ENCODE measurements around the gene PIGK. TPM values are rescaled to one million over a fixed set of nuclear protein-coding genes. Genes with fewer than 3 reads are reported as not detected.
A peak's percentile ranks its signal among the peaks of the same experiment; 100 is the strongest.

Gene PIGK
- total RNA-seq, 4 donors from 2014 or later = 1.1 to 14.1 (median 8.3) TPM

DNA sequence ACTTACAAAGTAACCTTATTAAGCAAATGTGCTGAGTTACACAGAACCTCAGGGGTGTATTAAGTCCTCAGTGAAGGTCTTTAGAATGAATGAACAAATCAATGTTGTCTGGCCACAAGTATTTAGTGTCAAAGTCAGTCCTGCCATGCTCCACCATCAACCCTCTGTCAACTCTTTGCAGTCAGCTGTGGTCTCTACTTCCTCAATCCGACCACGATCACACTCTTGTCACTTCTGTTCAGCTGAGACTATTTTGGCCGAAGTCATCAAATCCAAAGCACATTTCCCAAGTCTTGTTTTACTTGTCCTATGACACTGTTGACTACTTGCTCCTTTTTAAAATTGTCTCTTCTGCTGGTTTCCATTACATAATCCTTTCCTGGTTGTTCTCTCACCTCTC, 178.4 kb downstream of the PIGK start:
- no peaks in the 10 kb centered on the region for H3K36me3 ChIP-seq
- in situ Hi-C loops (cut with MboI; ENCODE audit: low pct_ligation_motif_present in 1 of 4, low pct_unique_long_range_greater_than_20kb in 1 of 4, low sequenced_read_pairs in 3 of 4) (no loop called here), intact Hi-C loops (cut with DNase I; ENCODE audit: low total_unique reads) (no loop called here)
- H3K4me3 ChIP-seq = no peak overlapping the region
- no peaks in the 10 kb centered on the region for H3K9me3 ChIP-seq
- H3K27ac ChIP-seq = no peak overlapping the region
- no peaks in the 10 kb centered on the region for H3K27me3 ChIP-seq
- 61 to 67% methylated on average over 3 of the region's 3 CpGs for WGBS, 2 donors (ENCODE audit: low coverage in 1 of 2)
- no peaks in the 10 kb centered on the region for H3K4me1 ChIP-seq
- no peak for DNase-seq
- TF ChIP-seq EP300 (IDR thresholded peaks at IDR 0.05; ENCODE audit: low read depth) = no peak
- TF ChIP-seq POLR2AphosphoS5 (IDR thresholded peaks at IDR 0.05) = no peak
- no peak for TF ChIP-seq CTCF (IDR thresholded peaks at IDR 0.05)
- TF ChIP-seq POLR2A (IDR thresholded peaks at IDR 0.05) = no peak

GRCh38 chr1:77039739-77040138, 179.5 kb downstream of the PIGK start:
- WGBS, 2 donors (ENCODE audit: low coverage in 1 of 2) = 67 to 72% methylated on average over 8 of the region's 8 CpGs
- Histone ChIP-seq H3K4me1 (no peaks in the 10 kb centered on the region), H3K27me3 (no peaks in the 10 kb centered on the region), H3K27ac (peak overlapping the region in 1 of 4 donors; percentile 7), H3K4me3 (no peak overlapping the region), H3K9me3 (no peaks in the 10 kb centered on the region), H3K36me3 (no peaks in the 10 kb centered on the region)
- in situ Hi-C loops (cut with MboI; ENCODE audit: low pct_ligation_motif_present in 1 of 4, low pct_unique_long_range_greater_than_20kb in 1 of 4, low sequenced_read_pairs in 3 of 4) (no loop called here), intact Hi-C loops (cut with DNase I; ENCODE audit: low total_unique reads) (no loop called here)
- TF ChIP-seq POLR2A (IDR thresholded peaks at IDR 0.05) (no peak), POLR2AphosphoS5 (IDR thresholded peaks at IDR 0.05) (peak in 1 of 3 donors; percentile 15)
- DNase-seq = no peak

- WGBS, 2 donors (ENCODE audit: low coverage in 1 of 2) = 73% methylated on average over 1 of the region's 1 CpG; no CpG with 5 or more reads in 1 of the 2 donors
- H3K4me1 ChIP-seq = no peaks in the 10 kb centered on the region
- TF ChIP-seq EP300 (IDR thresholded peaks at IDR 0.05; ENCODE audit: low read depth) (no peak), CTCF (IDR thresholded peaks at IDR 0.05) (no peak), POLR2A (IDR thresholded peaks at IDR 0.05) (no peak), POLR2AphosphoS5 (IDR thresholded peaks at IDR 0.05) (no peak)
- H3K36me3 ChIP-seq = no peaks in the 10 kb centered on the region
- intact Hi-C loops (cut with DNase I; ENCODE audit: low total_unique reads) = no loop called here
- H3K27me3 ChIP-seq = no peaks in the 10 kb centered on the region
- DNase-seq = no peak
- in situ Hi-C loops (cut with MboI; ENCODE audit: low pct_ligation_motif_present in 1 of 4, low pct_unique_long_range_greater_than_20kb in 1 of 4, low sequenced_read_pairs in 3 of 4) = no loop called here
- no peak overlapping the region for H3K4me3 ChIP-seq
- no peaks in the 10 kb centered on the region for H3K9me3 ChIP-seq
- H3K27ac ChIP-seq = peak overlapping the region in 3 of 4 donors; percentile 7 to 45 (median 41)
Measured at GRCh38 chr1:77039111-77039510, 180.1 kb downstream of the PIGK start.

Small RNA genes lying within 50 kb of the gene (small RNA-seq; reads per million reads assigned to genes)
- 0 reads per million in 4 donors for gene MIR7156

Other genes starting within 250 kb of the PIGK start
- 1 to 10 TPM in 1 of 4 donors, under 1 TPM in 1, not detected in 2; 0.79 to 4.1 TPM for gene AK5, start 62.6 kb upstream of the PIGK start, total RNA-seq